Vagina (tissue), 2 donors: ENCODE measurements around the gene KCNK3.
"Not testable (repeated sequence)": the region's sequence is repeated elsewhere in the genome, so short reads cannot be mapped to it uniquely, and the experiment has no call there.

Experiments used
- POLR2A ChIP-seq, 2 donors: fragments of 450-650 bp; IDR thresholded peaks; one replicate each; pipeline ENCODE4 v1.6.1; 2017; ENCODE audit warnings: antibody characterized with exemption in 2 of 2, mild to moderate bottlenecking in 2 of 2, moderate library complexity in 2 of 2
- TF ChIP-seq, protein P1 (sequence below), 3 experiments: fragments of 450-650 bp in 2 of 3; fragments of 200-600 bp in 1 of 3; sonication (generic) in 1 of 3; IDR thresholded peaks; one replicate each; pipeline ENCODE4 v1.5.1; 2017 to 2019; ENCODE audit warnings: antibody characterized with exemption in 3 of 3, mild to moderate bottlenecking in 2 of 3, moderate library complexity in 2 of 3

GRCh38 chr2:26655120-26655519 lies 37.4 kb upstream of the KCNK3 start:
- TF ChIP-seq, protein P1, sequence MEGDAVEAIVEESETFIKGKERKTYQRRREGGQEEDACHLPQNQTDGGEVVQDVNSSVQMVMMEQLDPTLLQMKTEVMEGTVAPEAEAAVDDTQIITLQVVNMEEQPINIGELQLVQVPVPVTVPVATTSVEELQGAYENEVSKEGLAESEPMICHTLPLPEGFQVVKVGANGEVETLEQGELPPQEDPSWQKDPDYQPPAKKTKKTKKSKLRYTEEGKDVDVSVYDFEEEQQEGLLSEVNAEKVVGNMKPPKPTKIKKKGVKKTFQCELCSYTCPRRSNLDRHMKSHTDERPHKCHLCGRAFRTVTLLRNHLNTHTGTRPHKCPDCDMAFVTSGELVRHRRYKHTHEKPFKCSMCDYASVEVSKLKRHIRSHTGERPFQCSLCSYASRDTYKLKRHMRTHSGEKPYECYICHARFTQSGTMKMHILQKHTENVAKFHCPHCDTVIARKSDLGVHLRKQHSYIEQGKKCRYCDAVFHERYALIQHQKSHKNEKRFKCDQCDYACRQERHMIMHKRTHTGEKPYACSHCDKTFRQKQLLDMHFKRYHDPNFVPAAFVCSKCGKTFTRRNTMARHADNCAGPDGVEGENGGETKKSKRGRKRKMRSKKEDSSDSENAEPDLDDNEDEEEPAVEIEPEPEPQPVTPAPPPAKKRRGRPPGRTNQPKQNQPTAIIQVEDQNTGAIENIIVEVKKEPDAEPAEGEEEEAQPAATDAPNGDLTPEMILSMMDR (IDR thresholded peaks at IDR 0.05): not testable (repeated sequence)
- TF ChIP-seq POLR2A (IDR thresholded peaks at IDR 0.05): not testable (repeated sequence)
